GM21381 (cell line): Measurements from ENCODE around the gene SYNGR4.
"Not testable (repeated sequence)": the region's sequence is repeated elsewhere in the genome, so short reads cannot be mapped to it uniquely, and the experiment has no call there.

Experiments used
- ATAC-seq: cut with Tn5 transposase; IDR thresholded peaks from one replicate; pipeline ENCODE4 v1.9.1; 2021; ENCODE audit warnings: mild to moderate bottlenecking, moderate library complexity; ENCODE audit not compliant: unreplicated experiment

SYNGR4 gene

GRCh38 chr19:48363810-48364597 is at the start of gene SYNGR4, which contains the start of gene TMEM143:
Gene SYNGR4, plus strand, starts transcription at chr19:48364367. Its CDS starts 1,476 bp downstream, at chr19:48365843.
Gene TMEM143, minus strand, starts transcription at chr19:48363940. Its CDS starts 20 bp downstream, at chr19:48363920.
- ATAC-seq, result peak; percentile 80

- ATAC-seq, result no peak
Measured at GRCh38 chr19:48315712-48316111, 48.5 kb upstream of the SYNGR4 start.

- not testable (repeated sequence) for ATAC-seq
Measured at GRCh38 chr19:48317708-48317960, 46.5 kb upstream of the SYNGR4 start.

- ATAC-seq, result no peak
Measured at GRCh38 chr19:48318286-48318987, 45.7 kb upstream of the SYNGR4 start.

GRCh38 chr19:48319647-48320541 is 44.3 kb upstream of the SYNGR4 start:
- ATAC-seq, result no peak

- peak; percentile 47 for ATAC-seq
Measured at GRCh38 chr19:48321372-48321621, 42.9 kb upstream of the SYNGR4 start.

GRCh38 chr19:48321622-48322591 is 42.3 kb upstream of the SYNGR4 start:
- peak; percentile 55 for ATAC-seq

GRCh38 chr19:48325265-48325910 is 38.8 kb upstream of the SYNGR4 start, which contains the start of gene EMP3:
Gene EMP3, plus strand, starts transcription at chr19:48325552. Its CDS starts 1,293 bp downstream, at chr19:48326845.
- no peak for ATAC-seq

- ATAC-seq, result no peak
Measured at GRCh38 chr19:48329167-48329891, 34.8 kb upstream of the SYNGR4 start.

GRCh38 chr19:48330012-48330681 is 34.0 kb upstream of the SYNGR4 start:
- peak; percentile 32 for ATAC-seq

GRCh38 chr19:48332351-48332661 is 31.9 kb upstream of the SYNGR4 start:
- ATAC-seq, result no peak

GRCh38 chr19:48332662-48333466 is 31.3 kb upstream of the SYNGR4 start:
- ATAC-seq, result peak; percentile 56

- peak; percentile 45 for ATAC-seq
Measured at GRCh38 chr19:48333467-48334384, 30.4 kb upstream of the SYNGR4 start.

- no peak for ATAC-seq
Measured at GRCh38 chr19:48338253-48338755, 25.9 kb upstream of the SYNGR4 start.

GRCh38 chr19:48338802-48339503 is 25.2 kb upstream of the SYNGR4 start:
- ATAC-seq, result no peak

- no peak for ATAC-seq
Measured at GRCh38 chr19:48340995-48341394, 23.2 kb upstream of the SYNGR4 start.
